ENCODE data around the gene TCTN1. TPM values are rescaled to one million over a fixed set of nuclear protein-coding genes. Genes with fewer than 3 reads are reported as not detected.

The TCTN1 gene
- total and polyA plus RNA-seq, 9 of the 15 experiments (the other 6 are each of a cell fraction or from before 2014, with no cell fraction given) = 0.32 to 12.5 (median 4.0) TPM

- DNase-seq (ENCODE audit: extremely low read depth in 1 of 4, low spot score in 3 of 4) (peak in 1 of 4 experiments; percentile 11), FAIRE-seq (no peak), ATAC-seq (no peak)
- ChIA-PET POLR2A (interaction anchor here (0.6 kb wide), 1 partner anchor 108 kb away, joined by 4 read pairs; no protein-coding TSS in a partner anchor), CTCF (ENCODE audit: low intra/inter-chr PET ratio) (no interaction called here)
- Histone ChIP-seq H3K9ac (ENCODE audit: insufficient read depth in 1 of 2, low read depth in 2 of 2, low read length in 2 of 2) (no peak overlapping the region), H4K20me1 (replicated peaks; ENCODE audit: control insufficient read depth, insufficient read depth, low read length) (no peaks in the 10 kb centered on the region; the same call in none of the 2 replicates), H3K9me1 (ENCODE audit: control insufficient read depth, insufficient read depth, low read length) (peaks cover 5% of the 10 kb centered on the region), H3K4me3 (no peak overlapping the region), H2AFZ (ENCODE audit: low read depth, low read length) (no peak overlapping the region), H3K27ac (ENCODE audit: extremely low read depth, low read depth, low read length) (no peak overlapping the region), H3K4me2 (ENCODE audit: insufficient read depth, low read length) (no peak overlapping the region), H3K79me2 (ENCODE audit: control insufficient read depth, insufficient read depth, low read length) (no peaks in the 10 kb centered on the region), H3K4me1 (replicated peaks in 1 of 2; ENCODE audit: control insufficient read depth in 2 of 2, insufficient read depth in 2 of 2, low read length in 2 of 2) (peaks cover 19 to 22% of the 10 kb centered on the region in 2 experiments), H3K36me3 (ENCODE audit: control insufficient read depth, insufficient read depth, low read length) (no peaks in the 10 kb centered on the region), H3K9me3 (replicated peaks; ENCODE audit: control insufficient read depth, insufficient read depth, low read depth, low read length) (no peaks in the 10 kb centered on the region), H3K27me3 (ENCODE audit: control insufficient read depth in 2 of 2, insufficient read depth in 2 of 2, low read length in 2 of 2) (peaks cover 17 to 41% of the 10 kb centered on the region in 2 experiments; a peak in 4 of 5 replicates)
- BruUV-seq (replicated peaks) = no TSS peak
- 6% methylated on average over 7 of the region's 7 CpGs for WGBS (ENCODE audit: insufficient coverage, low coverage, missing lambda C conversion rate)
- intact Hi-C loops (cut with micrococcal nuclease) (no loop called here), in situ Hi-C loops (cut with MboI) (no loop called here)
- TF ChIP-seq POLR2H (tag; IDR thresholded peaks at IDR 0.05; ENCODE audit: low read depth) (no peak), ARHGAP35 (IDR thresholded peaks at IDR 0.05; ENCODE audit: partially characterized antibody) (no peak), TCF7 (IDR thresholded peaks at IDR 0.05; ENCODE audit: borderline replicate concordance) (no peak), ZNF184 (CRISPR knock-in tag; IDR thresholded peaks at IDR 0.05) (no peak), EP400 (IDR thresholded peaks at IDR 0.05) (no peak), REST (IDR thresholded peaks at IDR 0.05; ENCODE audit: borderline replicate concordance) (no peak), REST (CRISPR knock-in tag; IDR thresholded peaks at IDR 0.05; ENCODE audit: low read depth) (no peak)
- TF ChIP-seq, protein P1, sequence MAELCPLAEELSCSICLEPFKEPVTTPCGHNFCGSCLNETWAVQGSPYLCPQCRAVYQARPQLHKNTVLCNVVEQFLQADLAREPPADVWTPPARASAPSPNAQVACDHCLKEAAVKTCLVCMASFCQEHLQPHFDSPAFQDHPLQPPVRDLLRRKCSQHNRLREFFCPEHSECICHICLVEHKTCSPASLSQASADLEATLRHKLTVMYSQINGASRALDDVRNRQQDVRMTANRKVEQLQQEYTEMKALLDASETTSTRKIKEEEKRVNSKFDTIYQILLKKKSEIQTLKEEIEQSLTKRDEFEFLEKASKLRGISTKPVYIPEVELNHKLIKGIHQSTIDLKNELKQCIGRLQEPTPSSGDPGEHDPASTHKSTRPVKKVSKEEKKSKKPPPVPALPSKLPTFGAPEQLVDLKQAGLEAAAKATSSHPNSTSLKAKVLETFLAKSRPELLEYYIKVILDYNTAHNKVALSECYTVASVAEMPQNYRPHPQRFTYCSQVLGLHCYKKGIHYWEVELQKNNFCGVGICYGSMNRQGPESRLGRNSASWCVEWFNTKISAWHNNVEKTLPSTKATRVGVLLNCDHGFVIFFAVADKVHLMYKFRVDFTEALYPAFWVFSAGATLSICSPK (IDR thresholded peaks at IDR 0.05; ENCODE audit: borderline replicate concordance) = no peak
- TF ChIP-seq, protein P2, sequence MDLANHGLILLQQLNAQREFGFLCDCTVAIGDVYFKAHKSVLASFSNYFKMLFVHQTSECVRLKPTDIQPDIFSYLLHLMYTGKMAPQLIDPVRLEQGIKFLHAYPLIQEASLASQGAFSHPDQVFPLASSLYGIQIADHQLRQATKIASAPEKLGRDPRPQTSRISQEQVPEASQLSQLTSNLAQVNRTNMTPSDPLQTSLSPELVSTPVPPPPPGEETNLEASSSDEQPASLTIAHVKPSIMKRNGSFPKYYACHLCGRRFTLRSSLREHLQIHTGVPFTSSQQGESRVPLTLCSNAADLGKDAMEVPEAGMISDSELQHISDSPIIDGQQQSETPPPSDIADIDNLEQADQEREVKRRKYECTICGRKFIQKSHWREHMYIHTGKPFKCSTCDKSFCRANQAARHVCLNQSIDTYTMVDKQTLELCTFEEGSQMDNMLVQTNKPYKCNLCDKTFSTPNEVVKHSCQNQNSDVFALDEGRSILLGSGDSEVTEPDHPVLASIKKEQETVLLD (IDR thresholded peaks at IDR 0.05) = no peak
Observed at GRCh38 chr12:110684312-110684836, 70.4 kb downstream of the TCTN1 start.
